WTC11 (cell line): ENCODE data around the gene SPP1.

Experiments used
- CDX4 ChIP-seq: fragments of 250-450 bp; sonication (Bioruptor Pico); IDR thresholded peaks from 2 replicates; pipeline ENCODE4 v1.9.0; 2021; ENCODE audit warnings: moderate library complexity, mild to moderate bottlenecking, inconsistent platforms, borderline replicate concordance
- TF ChIP-seq, protein P1 (sequence below): sonication (generic); formaldehyde crosslinking; IDR thresholded peaks from 2 replicates; pipeline ENCODE4 v1.8.0; 2023; ENCODE audit warnings: missing genetic modification reagents
- TF ChIP-seq, protein P2 (sequence below): sonication (generic); formaldehyde crosslinking; IDR thresholded peaks from 2 replicates; pipeline ENCODE4 v1.8.0; 2022; ENCODE audit warnings: mild to moderate bottlenecking, missing genetic modification reagents
- TF ChIP-seq, protein P3 (sequence below): sonication (generic); formaldehyde crosslinking; IDR thresholded peaks from 2 replicates; pipeline ENCODE4 v1.8.0; 2022; ENCODE audit warnings: mild to moderate bottlenecking, missing genetic modification reagents
- TF ChIP-seq, protein P4 (sequence below): sonication (generic); formaldehyde crosslinking; IDR thresholded peaks from 2 replicates; pipeline ENCODE4 v1.8.1; 2023; ENCODE audit warnings: mild to moderate bottlenecking, missing genetic modification reagents, borderline replicate concordance

- TF ChIP-seq, protein P1, sequence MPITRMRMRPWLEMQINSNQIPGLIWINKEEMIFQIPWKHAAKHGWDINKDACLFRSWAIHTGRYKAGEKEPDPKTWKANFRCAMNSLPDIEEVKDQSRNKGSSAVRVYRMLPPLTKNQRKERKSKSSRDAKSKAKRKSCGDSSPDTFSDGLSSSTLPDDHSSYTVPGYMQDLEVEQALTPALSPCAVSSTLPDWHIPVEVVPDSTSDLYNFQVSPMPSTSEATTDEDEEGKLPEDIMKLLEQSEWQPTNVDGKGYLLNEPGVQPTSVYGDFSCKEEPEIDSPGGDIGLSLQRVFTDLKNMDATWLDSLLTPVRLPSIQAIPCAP (CRISPR knock-in tag), result no peak
- TF ChIP-seq, protein P2, sequence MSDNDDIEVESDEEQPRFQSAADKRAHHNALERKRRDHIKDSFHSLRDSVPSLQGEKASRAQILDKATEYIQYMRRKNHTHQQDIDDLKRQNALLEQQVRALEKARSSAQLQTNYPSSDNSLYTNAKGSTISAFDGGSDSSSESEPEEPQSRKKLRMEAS (CRISPR knock-in tag), result no peak
- TF ChIP-seq, protein P3, sequence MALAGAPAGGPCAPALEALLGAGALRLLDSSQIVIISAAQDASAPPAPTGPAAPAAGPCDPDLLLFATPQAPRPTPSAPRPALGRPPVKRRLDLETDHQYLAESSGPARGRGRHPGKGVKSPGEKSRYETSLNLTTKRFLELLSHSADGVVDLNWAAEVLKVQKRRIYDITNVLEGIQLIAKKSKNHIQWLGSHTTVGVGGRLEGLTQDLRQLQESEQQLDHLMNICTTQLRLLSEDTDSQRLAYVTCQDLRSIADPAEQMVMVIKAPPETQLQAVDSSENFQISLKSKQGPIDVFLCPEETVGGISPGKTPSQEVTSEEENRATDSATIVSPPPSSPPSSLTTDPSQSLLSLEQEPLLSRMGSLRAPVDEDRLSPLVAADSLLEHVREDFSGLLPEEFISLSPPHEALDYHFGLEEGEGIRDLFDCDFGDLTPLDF (CRISPR knock-in tag), result no peak
- TF ChIP-seq, protein P4, sequence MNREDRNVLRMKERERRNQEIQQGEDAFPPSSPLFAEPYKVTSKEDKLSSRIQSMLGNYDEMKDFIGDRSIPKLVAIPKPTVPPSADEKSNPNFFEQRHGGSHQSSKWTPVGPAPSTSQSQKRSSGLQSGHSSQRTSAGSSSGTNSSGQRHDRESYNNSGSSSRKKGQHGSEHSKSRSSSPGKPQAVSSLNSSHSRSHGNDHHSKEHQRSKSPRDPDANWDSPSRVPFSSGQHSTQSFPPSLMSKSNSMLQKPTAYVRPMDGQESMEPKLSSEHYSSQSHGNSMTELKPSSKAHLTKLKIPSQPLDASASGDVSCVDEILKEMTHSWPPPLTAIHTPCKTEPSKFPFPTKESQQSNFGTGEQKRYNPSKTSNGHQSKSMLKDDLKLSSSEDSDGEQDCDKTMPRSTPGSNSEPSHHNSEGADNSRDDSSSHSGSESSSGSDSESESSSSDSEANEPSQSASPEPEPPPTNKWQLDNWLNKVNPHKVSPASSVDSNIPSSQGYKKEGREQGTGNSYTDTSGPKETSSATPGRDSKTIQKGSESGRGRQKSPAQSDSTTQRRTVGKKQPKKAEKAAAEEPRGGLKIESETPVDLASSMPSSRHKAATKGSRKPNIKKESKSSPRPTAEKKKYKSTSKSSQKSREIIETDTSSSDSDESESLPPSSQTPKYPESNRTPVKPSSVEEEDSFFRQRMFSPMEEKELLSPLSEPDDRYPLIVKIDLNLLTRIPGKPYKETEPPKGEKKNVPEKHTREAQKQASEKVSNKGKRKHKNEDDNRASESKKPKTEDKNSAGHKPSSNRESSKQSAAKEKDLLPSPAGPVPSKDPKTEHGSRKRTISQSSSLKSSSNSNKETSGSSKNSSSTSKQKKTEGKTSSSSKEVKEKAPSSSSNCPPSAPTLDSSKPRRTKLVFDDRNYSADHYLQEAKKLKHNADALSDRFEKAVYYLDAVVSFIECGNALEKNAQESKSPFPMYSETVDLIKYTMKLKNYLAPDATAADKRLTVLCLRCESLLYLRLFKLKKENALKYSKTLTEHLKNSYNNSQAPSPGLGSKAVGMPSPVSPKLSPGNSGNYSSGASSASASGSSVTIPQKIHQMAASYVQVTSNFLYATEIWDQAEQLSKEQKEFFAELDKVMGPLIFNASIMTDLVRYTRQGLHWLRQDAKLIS (CRISPR knock-in tag), result no peak
- TF ChIP-seq CDX4, result no peak
These were observed 7.0 kb downstream of the SPP1 start for GRCh38 chr4:87982446-87983010.
